ENCODE data around the gene MEGF11. TPM values are rescaled to one million over a fixed set of nuclear protein-coding genes. Genes with fewer than 3 reads are reported as not detected.

Gene MEGF11
- polyA plus RNA-seq, 3 donors from 2014 or later: not detected

GRCh38 chr15:66105286-66106265 is 148.0 kb downstream of the MEGF11 start:
- no peaks in the 10 kb centered on the region for H3K9me3 Mint-ChIP-seq
- no peak overlapping the region for H3K4me3 Mint-ChIP-seq
- no peak for DNase-seq
- no peaks in the 10 kb centered on the region for H3K4me1 Mint-ChIP-seq
- no peak overlapping the region for H3K27ac Mint-ChIP-seq
- no peaks in the 10 kb centered on the region for H3K36me3 Mint-ChIP-seq
- H3K27me3 Mint-ChIP-seq (ENCODE audit: low read depth in 3 of 3): peaks cover 2 to 15% (median 3%) of the 10 kb centered on the region in 3 donors

- no peak for DNase-seq
- Mint-ChIP-seq H3K4me3 (no peak overlapping the region), H3K4me1 (no peaks in the 10 kb centered on the region), H3K27ac (no peak overlapping the region), H3K36me3 (no peaks in the 10 kb centered on the region), H3K9me3 (no peaks in the 10 kb centered on the region), H3K27me3 (ENCODE audit: low read depth in 3 of 3) (peaks cover 2 to 9% (median 3%) of the 10 kb centered on the region in 3 donors)
These were observed 150.3 kb downstream of the MEGF11 start for GRCh38 chr15:66103293-66103590.

GRCh38 chr15:66102563-66103292 is 150.8 kb downstream of the MEGF11 start:
- Mint-ChIP-seq H3K4me3 (no peak overlapping the region), H3K27ac (no peak overlapping the region), H3K9me3 (no peaks in the 10 kb centered on the region), H3K4me1 (no peaks in the 10 kb centered on the region), H3K36me3 (no peaks in the 10 kb centered on the region), H3K27me3 (ENCODE audit: low read depth in 3 of 3) (peaks cover 2 to 9% (median 2%) of the 10 kb centered on the region in 3 donors)
- no peak for DNase-seq

- no peaks in the 10 kb centered on the region for H3K9me3 Mint-ChIP-seq
- no peak for DNase-seq
- H3K36me3 Mint-ChIP-seq: no peaks in the 10 kb centered on the region
- no peaks in the 10 kb centered on the region for H3K4me1 Mint-ChIP-seq
- H3K27ac Mint-ChIP-seq: no peak overlapping the region
- H3K27me3 Mint-ChIP-seq (ENCODE audit: low read depth in 3 of 3): peaks cover 2 to 9% (median 2%) of the 10 kb centered on the region in 3 donors
- H3K4me3 Mint-ChIP-seq: no peak overlapping the region
These were observed 151.7 kb downstream of the MEGF11 start for GRCh38 chr15:66101715-66102395.

- no peak overlapping the region for H3K4me3 Mint-ChIP-seq
- peaks cover 2% of the 10 kb centered on the region in 3 donors for H3K27me3 Mint-ChIP-seq (ENCODE audit: low read depth in 3 of 3)
- DNase-seq: no peak
- H3K9me3 Mint-ChIP-seq: no peaks in the 10 kb centered on the region
- no peaks in the 10 kb centered on the region for H3K4me1 Mint-ChIP-seq
- no peak overlapping the region for H3K27ac Mint-ChIP-seq
- H3K36me3 Mint-ChIP-seq: no peaks in the 10 kb centered on the region
These were observed 152.8 kb downstream of the MEGF11 start for GRCh38 chr15:66100761-66101160.

- Mint-ChIP-seq H3K27ac (no peak overlapping the region), H3K9me3 (no peaks in the 10 kb centered on the region), H3K36me3 (no peaks in the 10 kb centered on the region), H3K4me3 (no peak overlapping the region), H3K4me1 (no peaks in the 10 kb centered on the region), H3K27me3 (ENCODE audit: low read depth in 3 of 3) (peaks cover 2% of the 10 kb centered on the region in 3 donors)
- DNase-seq: no peak
These were observed 153.4 kb downstream of the MEGF11 start for GRCh38 chr15:66099950-66100671.

GRCh38 chr15:66098022-66098363 is 155.6 kb downstream of the MEGF11 start:
- no peaks in the 10 kb centered on the region for H3K4me1 Mint-ChIP-seq
- H3K36me3 Mint-ChIP-seq: no peaks in the 10 kb centered on the region
- no peak overlapping the region for H3K4me3 Mint-ChIP-seq
- H3K27ac Mint-ChIP-seq: no peak overlapping the region
- peaks cover 2 to 5% (median 3%) of the 10 kb centered on the region in 3 donors for H3K27me3 Mint-ChIP-seq (ENCODE audit: low read depth in 3 of 3)
- H3K9me3 Mint-ChIP-seq: no peaks in the 10 kb centered on the region
- DNase-seq: no peak

GRCh38 chr15:66097151-66098021 is 156.2 kb downstream of the MEGF11 start:
- Mint-ChIP-seq H3K9me3 (no peaks in the 10 kb centered on the region), H3K27ac (no peak overlapping the region), H3K36me3 (no peaks in the 10 kb centered on the region), H3K4me1 (no peaks in the 10 kb centered on the region), H3K4me3 (no peak overlapping the region), H3K27me3 (ENCODE audit: low read depth in 3 of 3) (peaks cover 2 to 4% (median 3%) of the 10 kb centered on the region in 3 donors)
- no peak for DNase-seq

GRCh38 chr15:66096688-66097058 is 156.9 kb downstream of the MEGF11 start:
- no peak for DNase-seq
- no peak overlapping the region for H3K4me3 Mint-ChIP-seq
- H3K9me3 Mint-ChIP-seq: no peaks in the 10 kb centered on the region
- H3K36me3 Mint-ChIP-seq: no peaks in the 10 kb centered on the region
- H3K27me3 Mint-ChIP-seq (ENCODE audit: low read depth in 3 of 3): peaks cover 0 to 4% (median 3%) of the 10 kb centered on the region in 3 donors
- no peak overlapping the region for H3K27ac Mint-ChIP-seq
- no peaks in the 10 kb centered on the region for H3K4me1 Mint-ChIP-seq

GRCh38 chr15:66095871-66096687 is 157.5 kb downstream of the MEGF11 start:
- H3K4me3 Mint-ChIP-seq: no peak overlapping the region
- peaks cover 0 to 4% (median 3%) of the 10 kb centered on the region in 3 donors for H3K27me3 Mint-ChIP-seq (ENCODE audit: low read depth in 3 of 3)
- H3K9me3 Mint-ChIP-seq: no peaks in the 10 kb centered on the region
- no peaks in the 10 kb centered on the region for H3K4me1 Mint-ChIP-seq
- no peak overlapping the region for H3K27ac Mint-ChIP-seq
- H3K36me3 Mint-ChIP-seq: no peaks in the 10 kb centered on the region
- DNase-seq: no peak

- DNase-seq: no peak
- Mint-ChIP-seq H3K27me3 (ENCODE audit: low read depth in 3 of 3) (peaks cover 0 to 4% (median 3%) of the 10 kb centered on the region in 3 donors), H3K27ac (no peak overlapping the region), H3K9me3 (no peaks in the 10 kb centered on the region), H3K4me3 (no peak overlapping the region), H3K4me1 (no peaks in the 10 kb centered on the region), H3K36me3 (no peaks in the 10 kb centered on the region)
These were observed 159.2 kb downstream of the MEGF11 start for GRCh38 chr15:66094331-66094730.

Data from immature natural killer cell (primary cell).